ENCODE data around the gene CEMIP2.

Gene CEMIP2

GRCh38 chr9:71764891-71765290 lies 3.4 kb downstream of the CEMIP2 start:
- no peaks in the 10 kb centered on the region for H3K36me3 ChIP-seq (ENCODE audit: control insufficient read depth in 1 of 2, insufficient read depth in 2 of 2, low read length in 2 of 2)
- no peak overlapping the region for H2AFZ ChIP-seq (ENCODE audit: insufficient read depth, low read length, poor library complexity)
- H2BK12ac ChIP-seq (ENCODE audit: low read length) = no peak overlapping the region
- no peaks in the 10 kb centered on the region for H3K27me3 ChIP-seq (ENCODE audit: insufficient read depth, low read length)
- H3K14ac ChIP-seq (ENCODE audit: low read length) = no peak overlapping the region
- H3K4me1 ChIP-seq (ENCODE audit: control insufficient read depth in 1 of 2, insufficient read depth in 2 of 2, low read length in 2 of 2) = peaks cover 5 to 10% of the 10 kb centered on the region in 2 experiments
- no peak overlapping the region for H3K18ac ChIP-seq (ENCODE audit: low read length)
- no peak overlapping the region for H2BK5ac ChIP-seq (ENCODE audit: low read depth, low read length, poor library complexity)
- H2BK120ac ChIP-seq (ENCODE audit: insufficient read depth, low read length, poor library complexity) = no peak overlapping the region
- H4K8ac ChIP-seq (ENCODE audit: low read depth, low read length) = no peak overlapping the region
- H3K4ac ChIP-seq (ENCODE audit: low read depth, low read length) = peak overlapping the region; percentile 77
- H4K91ac ChIP-seq (ENCODE audit: low read depth, low read length) = no peak overlapping the region
- no CpG with 5 or more reads among the region's 1 CpG for WGBS (ENCODE audit: extremely low coverage, insufficient coverage, insufficient read length)
- H3K27ac ChIP-seq (ENCODE audit: low read depth, low read length) = no peak overlapping the region
- H3K4me2 ChIP-seq (ENCODE audit: low read length) = peak overlapping the region; percentile 27
- no peak overlapping the region for H3K9ac ChIP-seq (ENCODE audit: low read length)
- H3K79me1 ChIP-seq (ENCODE audit: low read length) = peaks cover 15% of the 10 kb centered on the region
- no peak overlapping the region for H2AK5ac ChIP-seq (ENCODE audit: low read length)
- no peak overlapping the region for H3K23ac ChIP-seq (ENCODE audit: low read length)
- H4K12ac ChIP-seq (ENCODE audit: low read depth, low read length) = no peak overlapping the region
- H3K9me3 ChIP-seq (ENCODE audit: insufficient read depth, low read depth, low read length) = no peaks in the 10 kb centered on the region
- no peak for DNase-seq
- peaks cover 31% of the 10 kb centered on the region for H3K79me2 ChIP-seq (ENCODE audit: control insufficient read depth, insufficient read depth, low read length, poor library complexity)
- H3K4me3 ChIP-seq (ENCODE audit: low read depth, low read length) = no peak overlapping the region

GRCh38 chr9:71764463-71764862 lies 3.9 kb downstream of the CEMIP2 start:
- Histone ChIP-seq H4K91ac (ENCODE audit: low read depth, low read length) (no peak overlapping the region), H3K4me2 (ENCODE audit: low read length) (peak overlapping the region; percentile 18)

GRCh38 chr9:71763832-71764231 lies 4.5 kb downstream of the CEMIP2 start:
- Histone ChIP-seq H3K23ac (ENCODE audit: low read length) (no peak overlapping the region), H4K8ac (ENCODE audit: low read depth, low read length) (no peak overlapping the region), H3K79me1 (ENCODE audit: low read length) (peaks cover 15% of the 10 kb centered on the region), H3K36me3 (ENCODE audit: control insufficient read depth in 1 of 2, insufficient read depth in 2 of 2, low read length in 2 of 2) (no peaks in the 10 kb centered on the region), H3K9ac (ENCODE audit: low read length) (no peak overlapping the region), H4K12ac (ENCODE audit: low read depth, low read length) (no peak overlapping the region), H3K27me3 (ENCODE audit: insufficient read depth, low read length) (no peaks in the 10 kb centered on the region), H3K4me1 (ENCODE audit: control insufficient read depth in 1 of 2, insufficient read depth in 2 of 2, low read length in 2 of 2) (peaks cover 5 to 9% of the 10 kb centered on the region in 2 experiments), H3K27ac (ENCODE audit: low read depth, low read length) (no peak overlapping the region), H3K18ac (ENCODE audit: low read length) (no peak overlapping the region), H3K4me3 (ENCODE audit: low read depth, low read length) (no peak overlapping the region), H3K4ac (ENCODE audit: low read depth, low read length) (no peak overlapping the region), H2BK120ac (ENCODE audit: insufficient read depth, low read length, poor library complexity) (no peak overlapping the region), H4K91ac (ENCODE audit: low read depth, low read length) (no peak overlapping the region), H2AFZ (ENCODE audit: insufficient read depth, low read length, poor library complexity) (no peak overlapping the region), H2AK5ac (ENCODE audit: low read length) (no peak overlapping the region), H2BK12ac (ENCODE audit: low read length) (no peak overlapping the region), H3K79me2 (ENCODE audit: control insufficient read depth, insufficient read depth, low read length, poor library complexity) (peaks cover 28% of the 10 kb centered on the region), H2BK5ac (ENCODE audit: low read depth, low read length, poor library complexity) (no peak overlapping the region), H3K14ac (ENCODE audit: low read length) (no peak overlapping the region), H3K4me2 (ENCODE audit: low read length) (no peak overlapping the region), H3K9me3 (ENCODE audit: insufficient read depth, low read depth, low read length) (no peaks in the 10 kb centered on the region)
- no peak for DNase-seq

More at GRCh38 chr9:71764463-71764862, 3.9 kb downstream of the CEMIP2 start:
- Histone ChIP-seq H2BK120ac (ENCODE audit: insufficient read depth, low read length, poor library complexity) (no peak overlapping the region), H2BK5ac (ENCODE audit: low read depth, low read length, poor library complexity) (no peak overlapping the region), H2BK12ac (ENCODE audit: low read length) (no peak overlapping the region), H3K4ac (ENCODE audit: low read depth, low read length) (peak overlapping the region; percentile 85), H3K4me3 (ENCODE audit: low read depth, low read length) (no peak overlapping the region), H3K79me2 (ENCODE audit: control insufficient read depth, insufficient read depth, low read length, poor library complexity) (peaks cover 31% of the 10 kb centered on the region), H2AK5ac (ENCODE audit: low read length) (no peak overlapping the region), H3K27me3 (ENCODE audit: insufficient read depth, low read length) (no peaks in the 10 kb centered on the region), H3K18ac (ENCODE audit: low read length) (no peak overlapping the region), H2AFZ (ENCODE audit: insufficient read depth, low read length, poor library complexity) (no peak overlapping the region), H3K14ac (ENCODE audit: low read length) (no peak overlapping the region), H3K4me1 (ENCODE audit: control insufficient read depth in 1 of 2, insufficient read depth in 2 of 2, low read length in 2 of 2) (peaks cover 5 to 8% of the 10 kb centered on the region in 2 experiments), H3K27ac (ENCODE audit: low read depth, low read length) (no peak overlapping the region), H4K12ac (ENCODE audit: low read depth, low read length) (no peak overlapping the region), H3K9ac (ENCODE audit: low read length) (no peak overlapping the region), H4K8ac (ENCODE audit: low read depth, low read length) (no peak overlapping the region), H3K79me1 (ENCODE audit: low read length) (peaks cover 15% of the 10 kb centered on the region), H3K36me3 (ENCODE audit: control insufficient read depth in 1 of 2, insufficient read depth in 2 of 2, low read length in 2 of 2) (no peaks in the 10 kb centered on the region), H3K23ac (ENCODE audit: low read length) (no peak overlapping the region), H3K9me3 (ENCODE audit: insufficient read depth, low read depth, low read length) (no peaks in the 10 kb centered on the region)
- no CpG with 5 or more reads among the region's 4 CpGs for WGBS (ENCODE audit: extremely low coverage, insufficient coverage, insufficient read length)
- DNase-seq = no peak

- H3K9ac ChIP-seq (ENCODE audit: low read length) = no peak overlapping the region
Observed at GRCh38 chr9:71762900-71763653, 5.2 kb downstream of the CEMIP2 start.

More at GRCh38 chr9:71762900-71763653, 5.2 kb downstream of the CEMIP2 start:
- Histone ChIP-seq H4K8ac (ENCODE audit: low read depth, low read length) (no peak overlapping the region), H4K91ac (ENCODE audit: low read depth, low read length) (no peak overlapping the region), H3K4ac (ENCODE audit: low read depth, low read length) (peak overlapping the region; percentile 59), H3K18ac (ENCODE audit: low read length) (no peak overlapping the region), H3K4me1 (ENCODE audit: control insufficient read depth in 1 of 2, insufficient read depth in 2 of 2, low read length in 2 of 2) (peaks cover 5 to 11% of the 10 kb centered on the region in 2 experiments), H4K12ac (ENCODE audit: low read depth, low read length) (no peak overlapping the region), H2BK5ac (ENCODE audit: low read depth, low read length, poor library complexity) (no peak overlapping the region), H3K36me3 (ENCODE audit: control insufficient read depth in 1 of 2, insufficient read depth in 2 of 2, low read length in 2 of 2) (no peaks in the 10 kb centered on the region), H2BK120ac (ENCODE audit: insufficient read depth, low read length, poor library complexity) (no peak overlapping the region), H3K23ac (ENCODE audit: low read length) (no peak overlapping the region), H3K79me1 (ENCODE audit: low read length) (peaks cover 12% of the 10 kb centered on the region), H2AK5ac (ENCODE audit: low read length) (no peak overlapping the region), H3K27ac (ENCODE audit: low read depth, low read length) (no peak overlapping the region), H2AFZ (ENCODE audit: insufficient read depth, low read length, poor library complexity) (no peak overlapping the region), H3K79me2 (ENCODE audit: control insufficient read depth, insufficient read depth, low read length, poor library complexity) (peaks cover 24% of the 10 kb centered on the region), H3K27me3 (ENCODE audit: insufficient read depth, low read length) (no peaks in the 10 kb centered on the region), H3K14ac (ENCODE audit: low read length) (no peak overlapping the region), H3K4me2 (ENCODE audit: low read length) (no peak overlapping the region), H2BK12ac (ENCODE audit: low read length) (no peak overlapping the region), H3K4me3 (ENCODE audit: low read depth, low read length) (no peak overlapping the region), H3K9me3 (ENCODE audit: insufficient read depth, low read depth, low read length) (no peaks in the 10 kb centered on the region)
- no CpG with 5 or more reads among the region's 2 CpGs for WGBS (ENCODE audit: extremely low coverage, insufficient coverage, insufficient read length)
- DNase-seq = peak in 1 of 2 donors; percentile 50

All from trophoblast cell (in vitro differentiated cells and primary cell).